Measurements from ENCODE around the gene TRPC4. TPM values are rescaled to one million over a fixed set of nuclear protein-coding genes. Genes with fewer than 3 reads are reported as not detected.

The TRPC4 gene
- total and polyA plus RNA-seq, 2 donors (not counting 3 experiments of a cell fraction or from before 2014, with no cell fraction given), result 0.04 to 0.64 TPM

DNA sequence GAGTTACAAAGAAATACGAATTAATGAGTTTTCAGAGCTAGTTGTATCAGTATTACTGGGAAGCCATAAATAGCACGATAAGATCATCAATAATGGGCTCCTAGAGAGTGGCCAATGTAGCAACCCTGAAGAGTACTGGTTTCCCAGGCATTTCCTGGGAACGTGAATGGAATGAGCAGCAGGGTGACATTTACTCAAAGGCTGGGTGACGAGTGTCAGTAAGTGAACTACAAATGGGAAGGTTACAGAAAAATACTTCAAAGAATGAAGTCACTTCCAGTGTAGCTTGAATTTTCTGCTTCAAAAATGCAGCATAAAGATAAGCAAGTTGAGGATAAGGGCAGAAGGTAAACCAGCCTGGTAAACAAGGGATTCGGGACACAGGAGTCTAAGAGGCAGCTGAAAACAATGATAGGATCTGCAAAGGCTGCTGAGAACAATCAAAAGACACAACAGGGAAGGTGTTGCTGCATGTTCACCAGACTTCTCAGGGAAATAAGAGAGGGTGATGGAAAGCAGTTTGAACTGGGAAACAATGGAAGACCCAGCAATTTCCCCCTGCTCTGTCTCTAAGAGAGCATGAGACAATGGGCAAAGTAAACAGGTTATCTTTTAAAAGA, 222.4 kb downstream of the TRPC4 start:
- peak overlapping the region; percentile 3 for H3K4me2 ChIP-seq (ENCODE audit: insufficient read depth, low read length)
- no peaks in the 10 kb centered on the region for H3K27me3 ChIP-seq (ENCODE audit: control insufficient read depth in 2 of 2, insufficient read depth in 2 of 2, low read length in 2 of 2)
- no peaks in the 10 kb centered on the region for H3K79me2 ChIP-seq (ENCODE audit: control insufficient read depth, insufficient read depth, low read length)
- dilution Hi-C loops (cut with MboI; ENCODE audit: extremely low pct_ligation_motif_present, low sequenced_read_pairs), result no loop called here
- H3K9ac ChIP-seq (replicated peaks; ENCODE audit: extremely low read depth, insufficient read depth, low read length), result peak overlapping the region; percentile 28
- CTCF ChIA-PET, result interaction anchor here (1.0 to 1.4 kb wide), 3 partner anchors 10 to 935 kb away, joined by 3 to 4 read pairs (median 3); no protein-coding TSS in a partner anchor
- POLR2A ChIA-PET, result no interaction called here
- H3K4me3 ChIP-seq (replicated peaks in 1 of 3; ENCODE audit: insufficient read depth in 1 of 3, low read depth in 1 of 3, low read length in 3 of 3), result no peak overlapping the region
- intact Hi-C loops (cut with micrococcal nuclease), result loop anchor here (5.0 to 10.0 kb wide), 2 partner anchors 35 to 1268 kb away; no protein-coding TSS in a partner anchor
- H3K9me3 ChIP-seq (replicated peaks; ENCODE audit: control insufficient read depth, insufficient read depth, low read length), result no peaks in the 10 kb centered on the region
- no peaks in the 10 kb centered on the region for H4K20me1 ChIP-seq (replicated peaks; ENCODE audit: control insufficient read depth, extremely low read depth, insufficient read depth, low read length)
- H2AFZ ChIP-seq (ENCODE audit: low read depth, low read length), result peak overlapping the region; percentile 33
- TF ChIP-seq POLR2A (IDR thresholded peaks at IDR 0.05; ENCODE audit: low read depth, low read length) (no peak), POLR2AphosphoS5 (IDR thresholded peaks at IDR 0.05; ENCODE audit: insufficient read depth, low read depth, low read length) (no peak), GATA2 (IDR thresholded peaks at IDR 0.05; ENCODE audit: insufficient read depth, insufficient read length, low read depth, low read length) (no peak)
- no peaks in the 10 kb centered on the region for H3K9me1 ChIP-seq (replicated peaks; ENCODE audit: control insufficient read depth, extremely low read depth, insufficient read depth, low read length)
- H3K27ac ChIP-seq (ENCODE audit: insufficient read depth, low read depth, low read length), result peak overlapping the region; percentile 35
- BruUV-seq (replicated peaks), result TSS peak; percentile 19
- peaks cover 13% of the 10 kb centered on the region for H3K4me1 ChIP-seq (ENCODE audit: control insufficient read depth, extremely low read depth, insufficient read depth, low read length)
- FAIRE-seq (peak; percentile 84), DNase-seq (ENCODE audit: low read depth, low spot score) (peak; percentile 64)
- no peaks in the 10 kb centered on the region for H3K36me3 ChIP-seq (ENCODE audit: control insufficient read depth in 2 of 2, extremely low read depth in 1 of 2, insufficient read depth in 2 of 2, low read length in 2 of 2)

- TF ChIP-seq GATA2 (IDR thresholded peaks at IDR 0.05; ENCODE audit: insufficient read depth, insufficient read length, low read depth, low read length) (no peak), MAX (IDR thresholded peaks at IDR 0.05; ENCODE audit: insufficient read depth, insufficient read length) (no peak)
- peak; percentile 66 for FAIRE-seq
- H3K79me2 ChIP-seq (ENCODE audit: control insufficient read depth, insufficient read depth, low read length), result no peaks in the 10 kb centered on the region
- H3K9ac ChIP-seq (replicated peaks; ENCODE audit: extremely low read depth, insufficient read depth, low read length), result no peak overlapping the region
- no peaks in the 10 kb centered on the region for H3K9me3 ChIP-seq (replicated peaks; ENCODE audit: control insufficient read depth, insufficient read depth, low read length)
- no peaks in the 10 kb centered on the region for H3K27me3 ChIP-seq (ENCODE audit: control insufficient read depth in 2 of 2, insufficient read depth in 2 of 2, low read length in 2 of 2)
- peak overlapping the region; percentile 3 for H3K4me2 ChIP-seq (ENCODE audit: insufficient read depth, low read length)
- H3K36me3 ChIP-seq (ENCODE audit: control insufficient read depth in 2 of 2, extremely low read depth in 1 of 2, insufficient read depth in 2 of 2, low read length in 2 of 2), result no peaks in the 10 kb centered on the region
- ChIA-PET CTCF (interaction anchor here (1.0 to 1.4 kb wide), 3 partner anchors 10 to 935 kb away, joined by 3 to 4 read pairs (median 3); no protein-coding TSS in a partner anchor), POLR2A (no interaction called here)
- no peaks in the 10 kb centered on the region for H3K9me1 ChIP-seq (replicated peaks; ENCODE audit: control insufficient read depth, extremely low read depth, insufficient read depth, low read length)
- peak overlapping the region; percentile 32 for H2AFZ ChIP-seq (ENCODE audit: low read depth, low read length)
- no peaks in the 10 kb centered on the region for H4K20me1 ChIP-seq (replicated peaks; ENCODE audit: control insufficient read depth, extremely low read depth, insufficient read depth, low read length)
- intact Hi-C loops (cut with micrococcal nuclease), result loop anchor here (5.0 to 10.0 kb wide), 2 partner anchors 36 to 1268 kb away; no protein-coding TSS in a partner anchor
- no peak overlapping the region for H3K4me3 ChIP-seq (replicated peaks in 1 of 3; ENCODE audit: insufficient read depth in 1 of 3, low read depth in 1 of 3, low read length in 3 of 3)
- BruUV-seq (replicated peaks), result no TSS peak
- H3K4me1 ChIP-seq (ENCODE audit: control insufficient read depth, extremely low read depth, insufficient read depth, low read length), result peaks cover 13% of the 10 kb centered on the region
- no peak overlapping the region for H3K27ac ChIP-seq (ENCODE audit: insufficient read depth, low read depth, low read length)
- dilution Hi-C loops (cut with MboI; ENCODE audit: extremely low pct_ligation_motif_present, low sequenced_read_pairs), result no loop called here
- DNase-seq (ENCODE audit: low read depth, low spot score), result peak; percentile 12
Measured at GRCh38 chr13:37646531-37646930, 223.0 kb downstream of the TRPC4 start.

Data from endothelial cell of umbilical vein (primary cell).